ENCODE results near the gene CMTM2.
"Not testable (repeated sequence)": the region's sequence is repeated elsewhere in the genome, so short reads cannot be mapped to it uniquely, and the experiment has no call there.

CMTM2 gene

GRCh38 chr16:66561381-66562080, 17.7 kb upstream of the CMTM2 start:
- in situ Hi-C loops (cut with HindIII; ENCODE audit: low pct_unique_long_range_greater_than_20kb, low sequenced_read_pairs) = no loop called here
- no peak for DNase-seq (ENCODE audit: low read depth in 1 of 2, low spot score in 1 of 2)
- TF ChIP-seq JUND (IDR thresholded peaks at IDR 0.05; ENCODE audit: low read depth) = no peak

- no peak for DNase-seq (ENCODE audit: low read depth in 1 of 2, low spot score in 1 of 2)
- in situ Hi-C loops (cut with HindIII; ENCODE audit: low pct_unique_long_range_greater_than_20kb, low sequenced_read_pairs) = no loop called here
- no peak for TF ChIP-seq JUND (IDR thresholded peaks at IDR 0.05; ENCODE audit: low read depth)
These were observed 16.9 kb upstream of the CMTM2 start for GRCh38 chr16:66562409-66562808.

- in situ Hi-C loops (cut with HindIII; ENCODE audit: low pct_unique_long_range_greater_than_20kb, low sequenced_read_pairs) = no loop called here
These were observed 16.3 kb upstream of the CMTM2 start for GRCh38 chr16:66562986-66563385.

GRCh38 chr16:66563574-66564334, 15.5 kb upstream of the CMTM2 start:
- TF ChIP-seq JUND (IDR thresholded peaks at IDR 0.05; ENCODE audit: low read depth) = no peak
- in situ Hi-C loops (cut with HindIII; ENCODE audit: low pct_unique_long_range_greater_than_20kb, low sequenced_read_pairs) = no loop called here
- DNase-seq (ENCODE audit: low read depth in 1 of 2, low spot score in 1 of 2) = no peak

More at GRCh38 chr16:66562986-66563385, 16.3 kb upstream of the CMTM2 start:
- no peak for DNase-seq (ENCODE audit: low read depth in 1 of 2, low spot score in 1 of 2)
- TF ChIP-seq JUND (IDR thresholded peaks at IDR 0.05; ENCODE audit: low read depth) = no peak

- no peak for TF ChIP-seq JUND (IDR thresholded peaks at IDR 0.05; ENCODE audit: low read depth)
- in situ Hi-C loops (cut with HindIII; ENCODE audit: low pct_unique_long_range_greater_than_20kb, low sequenced_read_pairs) = no loop called here
- DNase-seq (ENCODE audit: low read depth in 1 of 2, low spot score in 1 of 2) = no peak
These were observed 13.0 kb upstream of the CMTM2 start, which contains the start of gene CMTM1 for GRCh38 chr16:66566051-66566901. Gene CMTM1, plus strand, starts transcription at chr16:66566439. Its CDS starts 75 bp downstream, at chr16:66566514.

GRCh38 chr16:66567270-66567669, 12.0 kb upstream of the CMTM2 start:
- in situ Hi-C loops (cut with HindIII; ENCODE audit: low pct_unique_long_range_greater_than_20kb, low sequenced_read_pairs) = not testable (repeated sequence)

GRCh38 chr16:66568355-66568754, 10.9 kb upstream of the CMTM2 start:
- in situ Hi-C loops (cut with HindIII; ENCODE audit: low pct_unique_long_range_greater_than_20kb, low sequenced_read_pairs) = no loop called here
- TF ChIP-seq JUND (IDR thresholded peaks at IDR 0.05; ENCODE audit: low read depth) = no peak
- DNase-seq (ENCODE audit: low read depth in 1 of 2, low spot score in 1 of 2) = no peak

More at GRCh38 chr16:66567270-66567669, 12.0 kb upstream of the CMTM2 start:
- DNase-seq (ENCODE audit: low read depth in 1 of 2, low spot score in 1 of 2) = not testable (repeated sequence)

GRCh38 chr16:66569131-66569530, 10.1 kb upstream of the CMTM2 start:
- in situ Hi-C loops (cut with HindIII; ENCODE audit: low pct_unique_long_range_greater_than_20kb, low sequenced_read_pairs) = no loop called here
- DNase-seq (ENCODE audit: low read depth in 1 of 2, low spot score in 1 of 2) = no peak
- TF ChIP-seq JUND (IDR thresholded peaks at IDR 0.05; ENCODE audit: low read depth) = no peak

GRCh38 chr16:66569827-66570405, 9.3 kb upstream of the CMTM2 start:
- no peak for DNase-seq (ENCODE audit: low read depth in 1 of 2, low spot score in 1 of 2)
- in situ Hi-C loops (cut with HindIII; ENCODE audit: low pct_unique_long_range_greater_than_20kb, low sequenced_read_pairs) = no loop called here
- no peak for TF ChIP-seq JUND (IDR thresholded peaks at IDR 0.05; ENCODE audit: low read depth)

GRCh38 chr16:66572356-66572755, 6.9 kb upstream of the CMTM2 start:
- DNase-seq (ENCODE audit: low read depth in 1 of 2, low spot score in 1 of 2) = no peak
- in situ Hi-C loops (cut with HindIII; ENCODE audit: low pct_unique_long_range_greater_than_20kb, low sequenced_read_pairs) = no loop called here
- no peak for TF ChIP-seq JUND (IDR thresholded peaks at IDR 0.05; ENCODE audit: low read depth)

- DNase-seq (ENCODE audit: low read depth in 1 of 2, low spot score in 1 of 2) = no peak
- TF ChIP-seq JUND (IDR thresholded peaks at IDR 0.05; ENCODE audit: low read depth) = no peak
- in situ Hi-C loops (cut with HindIII; ENCODE audit: low pct_unique_long_range_greater_than_20kb, low sequenced_read_pairs) = no loop called here
These were observed 5.2 kb upstream of the CMTM2 start for GRCh38 chr16:66574081-66574480.

GRCh38 chr16:66574531-66574930, 4.7 kb upstream of the CMTM2 start:
- no peak for DNase-seq (ENCODE audit: low read depth in 1 of 2, low spot score in 1 of 2)
- in situ Hi-C loops (cut with HindIII; ENCODE audit: low pct_unique_long_range_greater_than_20kb, low sequenced_read_pairs) = no loop called here
- TF ChIP-seq JUND (IDR thresholded peaks at IDR 0.05; ENCODE audit: low read depth) = no peak

All from T47D (cell line).